GM10266 (cell line): ENCODE measurements around the gene STIMATE.
A peak's percentile ranks its signal among the peaks of the same experiment; 100 is the strongest.

Source experiments
- DNase-seq: peaks from one replicate; pipeline ENCODE4 v3.0.0; 2012; ENCODE audit errors: extremely low spot score
- TF ChIP-seq, protein P1 (sequence below): IDR thresholded peaks from 2 replicates; pipeline ENCODE4 v1.5.1; 2012; ENCODE audit warnings: mild to moderate bottlenecking, low read depth; ENCODE audit not compliant: control insufficient read depth, insufficient read depth; ENCODE audit errors: missing control alignments

The STIMATE gene

DNA sequence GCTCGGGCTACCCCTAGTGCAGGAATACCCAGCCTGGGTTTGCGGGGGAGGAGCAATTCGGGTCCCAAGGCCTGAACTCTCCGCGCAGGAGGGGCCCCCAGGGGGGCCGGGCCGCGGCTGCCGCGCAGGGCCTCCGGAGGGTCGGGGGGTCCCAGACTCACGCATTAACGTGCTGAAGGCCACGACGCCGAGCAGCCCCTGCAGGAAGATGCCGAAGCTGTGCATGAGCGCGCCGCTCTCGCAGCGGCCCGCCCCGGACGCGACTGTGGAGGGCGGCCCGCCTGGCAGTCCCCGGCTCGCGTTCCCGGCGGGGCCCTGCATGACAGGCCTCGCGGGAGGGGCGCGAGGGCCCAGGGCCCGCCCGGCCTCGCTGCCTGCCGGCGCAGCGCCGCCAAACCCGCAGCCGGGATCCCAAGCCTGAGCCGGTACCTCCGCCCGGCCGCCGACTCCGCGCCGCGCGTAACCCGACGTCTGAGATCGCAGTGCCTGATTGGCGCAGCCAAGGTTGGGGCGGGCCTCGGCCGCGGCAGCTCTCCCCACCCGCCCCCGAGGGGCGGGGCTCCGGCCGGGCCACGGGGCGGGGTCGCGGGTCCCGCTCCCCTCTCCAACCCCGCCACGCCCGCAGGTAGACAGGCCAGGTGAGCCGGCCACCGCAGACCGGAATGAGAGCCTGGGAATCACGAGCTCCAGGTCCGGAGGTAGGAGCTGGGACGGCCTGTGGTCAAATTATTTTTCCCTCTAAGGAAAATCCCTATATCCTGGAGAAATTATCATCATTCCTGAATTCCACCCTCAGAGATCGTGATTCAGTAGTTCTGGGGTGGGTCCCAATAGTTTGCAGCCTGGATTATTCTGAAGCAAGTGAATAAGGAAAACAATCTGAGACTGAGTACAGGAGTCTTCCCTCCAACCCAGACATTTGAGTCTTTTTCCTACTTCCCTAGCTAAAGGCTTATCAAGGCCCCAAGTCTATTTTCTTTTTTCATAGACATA, at the start of gene STIMATE:
STIMATE (minus strand) TSS at position 419 of the 993 bp plus-strand sequence; CDS start at position 321, 98 bp downstream.
- TF ChIP-seq, protein P1, sequence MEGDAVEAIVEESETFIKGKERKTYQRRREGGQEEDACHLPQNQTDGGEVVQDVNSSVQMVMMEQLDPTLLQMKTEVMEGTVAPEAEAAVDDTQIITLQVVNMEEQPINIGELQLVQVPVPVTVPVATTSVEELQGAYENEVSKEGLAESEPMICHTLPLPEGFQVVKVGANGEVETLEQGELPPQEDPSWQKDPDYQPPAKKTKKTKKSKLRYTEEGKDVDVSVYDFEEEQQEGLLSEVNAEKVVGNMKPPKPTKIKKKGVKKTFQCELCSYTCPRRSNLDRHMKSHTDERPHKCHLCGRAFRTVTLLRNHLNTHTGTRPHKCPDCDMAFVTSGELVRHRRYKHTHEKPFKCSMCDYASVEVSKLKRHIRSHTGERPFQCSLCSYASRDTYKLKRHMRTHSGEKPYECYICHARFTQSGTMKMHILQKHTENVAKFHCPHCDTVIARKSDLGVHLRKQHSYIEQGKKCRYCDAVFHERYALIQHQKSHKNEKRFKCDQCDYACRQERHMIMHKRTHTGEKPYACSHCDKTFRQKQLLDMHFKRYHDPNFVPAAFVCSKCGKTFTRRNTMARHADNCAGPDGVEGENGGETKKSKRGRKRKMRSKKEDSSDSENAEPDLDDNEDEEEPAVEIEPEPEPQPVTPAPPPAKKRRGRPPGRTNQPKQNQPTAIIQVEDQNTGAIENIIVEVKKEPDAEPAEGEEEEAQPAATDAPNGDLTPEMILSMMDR: no peak
- peak; percentile 95 for DNase-seq

DNA sequence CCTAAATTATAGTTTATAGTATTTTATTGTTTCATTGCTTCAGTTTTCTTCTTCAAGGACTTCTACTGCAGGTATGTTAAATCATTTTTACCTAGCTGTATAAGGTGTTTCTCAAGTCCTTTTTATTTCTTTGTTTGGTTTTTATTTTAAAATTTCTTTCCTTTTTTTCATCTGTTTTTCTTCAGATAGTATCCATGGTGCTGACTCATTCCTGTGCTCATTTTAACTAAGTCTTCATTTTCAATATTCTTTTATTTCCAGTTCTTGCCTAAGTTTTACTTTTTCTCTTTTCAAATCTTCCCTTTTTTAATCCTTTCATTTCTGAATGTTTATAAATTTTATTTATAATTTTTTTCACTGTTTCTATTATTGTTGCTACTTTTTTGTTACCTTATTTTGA, 42.3 kb upstream of the STIMATE start:
- no peak for DNase-seq
- TF ChIP-seq, protein P1: no peak

DNA sequence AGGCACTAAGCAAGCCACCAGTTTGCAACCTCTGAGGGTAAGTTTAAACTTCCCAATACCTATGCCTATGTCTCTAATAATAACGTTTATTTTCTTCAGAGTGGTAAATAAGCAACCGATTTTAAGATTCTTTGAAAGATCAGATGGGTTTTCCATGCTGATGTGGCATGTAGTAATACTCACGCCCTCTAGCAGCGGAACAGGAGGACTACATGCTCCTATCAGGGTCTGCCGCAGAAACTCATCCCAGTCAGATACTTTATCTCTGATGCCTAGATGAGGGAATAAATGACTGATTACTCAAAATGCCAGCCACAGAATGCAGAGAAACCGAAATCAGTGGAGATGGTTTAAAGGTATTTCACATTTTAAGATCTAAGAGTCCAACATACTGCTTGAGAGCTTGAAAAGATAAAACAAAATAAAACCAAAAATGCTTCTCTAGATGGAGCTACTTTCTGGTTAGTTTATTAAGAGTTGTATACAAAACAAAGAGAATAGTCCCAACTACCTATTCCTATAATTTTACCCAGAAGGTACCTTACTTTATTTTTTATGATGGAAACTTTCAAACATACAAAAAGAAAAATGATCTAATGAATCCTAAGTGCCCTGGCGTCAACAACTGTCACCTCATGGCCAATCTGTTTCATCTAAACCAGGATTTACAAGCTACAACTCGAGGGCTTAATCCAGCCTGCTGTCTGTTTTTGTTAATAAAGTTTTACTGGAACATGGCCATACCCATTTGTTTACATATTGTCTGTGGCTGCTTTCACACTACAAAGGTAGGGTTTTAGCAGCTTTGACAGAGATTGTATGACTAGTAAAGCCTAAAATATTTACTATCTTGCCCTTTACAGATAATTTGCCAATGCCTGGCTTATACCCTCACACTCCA, 37.5 kb upstream of the STIMATE start:
- TF ChIP-seq, protein P1: peak; percentile 79
- DNase-seq: peak; percentile 63

- DNase-seq: no peak
- TF ChIP-seq, protein P1: no peak
Measured at GRCh38 chr3:52931889-52932288, 34.5 kb upstream of the STIMATE start.

DNA sequence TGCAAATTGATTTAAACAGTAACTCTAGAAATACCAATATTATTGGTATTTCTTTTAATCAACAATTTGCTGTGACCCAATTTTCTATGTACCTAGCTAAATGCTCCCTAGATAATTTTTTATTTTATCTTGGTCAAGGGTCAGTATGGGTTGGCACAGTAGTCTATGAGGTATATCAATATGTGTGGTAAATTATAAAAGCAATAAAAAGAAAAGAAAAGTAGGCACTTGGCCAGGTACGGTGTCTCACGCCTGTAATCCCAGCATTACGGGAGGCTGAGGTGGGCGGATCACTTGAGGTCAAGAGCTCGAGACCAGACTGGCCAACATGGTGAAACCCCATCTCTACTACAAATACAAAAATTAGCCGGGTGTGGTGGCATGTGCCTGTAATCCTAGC, 34.0 kb upstream of the STIMATE start:
- DNase-seq: no peak
- TF ChIP-seq, protein P1: no peak

- DNase-seq: peak; percentile 17
- TF ChIP-seq, protein P1: no peak
Measured at GRCh38 chr3:52930748-52931147, 33.4 kb upstream of the STIMATE start.
